HPDE6-E6E7 (cell line): ENCODE measurements around the gene TRPV6.

ENCODE experiments used
- DNase-seq: peaks from one replicate; pipeline ENCODE4 v3.0.0; 2011; ENCODE audit warnings: missing footprints; ENCODE audit errors: extremely low spot score

TRPV6 gene

DNA sequence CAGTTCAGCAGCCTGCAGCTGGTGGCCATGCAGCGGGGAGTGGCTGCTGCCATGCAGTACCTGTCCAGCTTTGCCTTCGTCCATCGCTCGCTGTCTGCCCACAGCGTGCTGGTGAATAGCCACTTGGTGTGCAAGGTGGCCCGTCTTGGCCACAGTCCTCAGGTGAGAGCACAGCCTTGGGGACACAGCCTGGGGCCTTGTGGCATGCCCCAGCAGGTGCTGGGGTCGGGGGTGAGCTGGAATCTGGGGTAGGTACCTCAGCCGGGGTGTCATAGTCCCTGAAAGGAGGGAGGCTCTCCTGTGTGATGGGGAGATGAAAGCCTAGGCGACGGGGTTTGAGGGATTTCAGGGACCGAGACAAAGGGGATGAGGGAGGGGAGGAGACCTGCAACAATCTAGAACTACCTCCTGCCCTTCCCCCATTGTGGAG lies 16.5 kb downstream of the TRPV6 start:
- no peak for DNase-seq

DNA sequence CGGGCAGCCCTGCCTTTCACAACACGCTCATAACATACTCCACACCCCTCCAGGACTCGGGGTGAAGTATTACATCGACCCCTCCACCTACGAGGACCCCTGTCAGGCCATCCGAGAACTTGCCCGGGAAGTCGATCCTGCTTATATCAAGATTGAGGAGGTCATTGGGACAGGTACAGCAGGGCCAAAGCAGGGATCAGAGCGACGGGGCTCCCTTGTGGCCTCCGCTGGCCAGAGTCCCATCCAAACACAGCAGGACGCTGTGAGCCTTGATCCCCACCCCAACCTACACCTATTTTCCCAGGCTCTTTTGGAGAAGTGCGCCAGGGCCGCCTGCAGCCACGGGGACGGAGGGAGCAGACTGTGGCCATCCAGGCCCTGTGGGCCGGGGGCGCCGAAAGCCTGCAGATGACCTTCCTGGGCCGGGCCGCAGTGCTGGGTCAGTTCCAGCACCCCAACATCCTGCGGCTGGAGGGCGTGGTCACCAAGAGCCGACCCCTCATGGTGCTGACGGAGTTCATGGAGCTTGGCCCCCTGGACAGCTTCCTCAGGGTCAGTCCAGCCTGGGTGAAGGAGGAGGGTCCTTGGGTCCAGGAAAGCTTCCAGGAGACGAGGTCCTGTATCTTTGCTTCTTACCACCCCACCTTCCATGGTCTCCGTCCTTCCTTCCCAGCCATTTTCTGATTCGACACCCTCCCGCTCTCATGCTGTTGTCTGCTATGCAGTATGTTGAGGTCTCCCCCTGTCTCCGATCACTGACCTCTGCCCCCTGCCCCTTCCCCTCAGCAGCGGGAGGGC lies 17.2 kb downstream of the TRPV6 start:
- DNase-seq, result no peak

DNA sequence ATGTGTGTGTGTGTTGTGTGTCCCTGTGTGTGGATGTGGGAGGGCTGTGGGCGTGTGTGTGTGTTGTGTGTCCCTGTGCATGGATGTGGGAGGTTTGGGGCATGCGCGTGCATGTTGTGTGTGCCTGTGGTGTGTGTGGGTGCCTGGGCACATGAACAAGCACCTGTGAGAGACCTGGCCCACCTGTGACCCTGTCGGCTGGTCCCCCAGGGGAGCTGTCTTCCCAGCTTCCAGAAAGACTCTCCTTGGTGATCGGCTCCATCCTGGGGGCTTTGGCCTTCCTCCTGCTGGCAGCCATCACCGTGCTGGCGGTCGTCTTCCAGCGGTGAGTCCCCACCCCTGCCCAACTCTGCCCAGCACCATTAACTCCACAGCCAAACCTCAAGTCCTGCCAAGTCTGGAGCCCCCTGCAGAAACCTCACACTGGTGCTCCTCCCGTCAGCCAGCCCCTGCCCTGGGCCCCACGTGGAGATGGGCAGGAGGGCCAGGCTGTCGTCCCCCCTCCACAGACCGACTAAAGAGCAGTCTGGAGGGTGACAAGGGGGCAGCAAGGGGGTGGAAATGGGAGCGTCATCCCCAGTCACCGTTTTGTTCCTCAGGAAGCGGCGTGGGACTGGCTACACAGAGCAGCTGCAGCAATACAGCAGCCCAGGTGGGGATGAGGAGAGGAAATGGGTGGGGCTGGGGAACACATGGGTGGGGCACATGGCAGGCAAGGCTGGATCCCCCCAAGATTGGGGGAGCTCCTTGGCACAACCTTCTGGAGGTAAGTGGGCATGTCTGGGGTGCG lies 18.0 kb downstream of the TRPV6 start:
- DNase-seq, result no peak

DNA sequence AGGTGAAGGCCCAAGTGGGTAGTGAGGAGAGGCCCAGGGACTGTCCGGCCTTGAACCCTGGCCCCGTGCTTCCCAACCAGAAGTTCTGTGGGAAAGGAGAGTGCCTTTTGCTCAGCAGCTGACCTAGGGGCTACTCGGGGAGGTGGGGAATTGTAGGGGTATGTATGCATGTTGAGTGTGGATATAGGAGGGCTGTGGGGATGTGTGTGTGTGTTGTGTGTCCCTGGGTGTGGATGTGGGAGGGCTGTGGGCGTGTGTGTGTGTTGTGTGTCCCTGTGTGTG lies 18.5 kb downstream of the TRPV6 start:
- no peak for DNase-seq

DNA sequence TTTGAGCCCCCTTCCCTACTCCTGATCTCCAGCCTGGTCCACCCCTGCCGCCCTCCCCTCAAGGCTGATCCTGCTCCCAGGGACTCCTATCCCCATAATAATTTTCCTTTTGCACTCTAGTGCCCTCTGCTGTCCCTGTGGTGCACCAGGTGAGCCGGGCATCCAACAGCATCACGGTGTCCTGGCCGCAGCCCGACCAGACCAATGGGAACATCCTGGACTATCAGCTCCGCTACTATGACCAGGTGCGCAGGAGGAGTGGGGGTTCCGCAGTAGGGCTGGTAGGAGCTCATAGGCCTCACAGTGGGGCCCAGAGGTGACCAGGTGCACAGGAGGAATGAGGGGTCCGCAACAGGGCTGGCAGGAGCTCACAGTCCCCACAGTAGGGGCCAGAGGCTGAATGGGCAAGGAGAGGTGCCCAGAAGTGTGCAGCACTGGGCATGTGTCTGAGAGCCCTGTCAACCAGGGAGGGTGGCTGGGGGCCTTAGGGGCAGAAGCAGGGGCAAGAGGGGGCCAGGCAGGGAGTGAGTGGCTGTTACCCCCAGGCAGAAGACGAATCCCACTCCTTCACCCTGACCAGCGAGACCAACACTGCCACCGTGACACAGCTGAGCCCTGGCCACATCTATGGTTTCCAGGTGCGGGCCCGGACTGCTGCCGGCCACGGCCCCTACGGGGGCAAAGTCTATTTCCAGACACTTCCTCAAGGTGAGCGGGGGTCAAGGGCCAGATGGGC lies 19.0 kb downstream of the TRPV6 start:
- DNase-seq, result peak; percentile 27

DNA sequence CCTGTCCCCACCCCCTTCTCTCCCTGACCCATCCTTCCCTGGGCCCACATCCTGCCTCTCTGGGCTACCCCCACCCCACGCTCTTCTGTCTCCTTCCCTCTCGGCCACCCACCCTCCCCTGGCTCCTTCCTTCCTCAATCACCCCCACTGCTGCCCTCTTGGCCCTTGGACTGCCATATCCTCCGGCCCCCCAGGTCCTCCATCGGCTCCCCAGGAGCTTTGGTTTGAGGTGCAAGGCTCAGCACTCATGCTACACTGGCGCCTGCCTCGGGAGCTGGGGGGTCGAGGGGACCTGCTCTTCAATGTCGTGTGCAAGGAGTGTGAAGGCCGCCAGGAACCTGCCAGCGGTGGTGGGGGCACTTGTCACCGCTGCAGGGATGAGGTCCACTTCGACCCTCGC lies 19.8 kb downstream of the TRPV6 start:
- no peak for DNase-seq

DNA sequence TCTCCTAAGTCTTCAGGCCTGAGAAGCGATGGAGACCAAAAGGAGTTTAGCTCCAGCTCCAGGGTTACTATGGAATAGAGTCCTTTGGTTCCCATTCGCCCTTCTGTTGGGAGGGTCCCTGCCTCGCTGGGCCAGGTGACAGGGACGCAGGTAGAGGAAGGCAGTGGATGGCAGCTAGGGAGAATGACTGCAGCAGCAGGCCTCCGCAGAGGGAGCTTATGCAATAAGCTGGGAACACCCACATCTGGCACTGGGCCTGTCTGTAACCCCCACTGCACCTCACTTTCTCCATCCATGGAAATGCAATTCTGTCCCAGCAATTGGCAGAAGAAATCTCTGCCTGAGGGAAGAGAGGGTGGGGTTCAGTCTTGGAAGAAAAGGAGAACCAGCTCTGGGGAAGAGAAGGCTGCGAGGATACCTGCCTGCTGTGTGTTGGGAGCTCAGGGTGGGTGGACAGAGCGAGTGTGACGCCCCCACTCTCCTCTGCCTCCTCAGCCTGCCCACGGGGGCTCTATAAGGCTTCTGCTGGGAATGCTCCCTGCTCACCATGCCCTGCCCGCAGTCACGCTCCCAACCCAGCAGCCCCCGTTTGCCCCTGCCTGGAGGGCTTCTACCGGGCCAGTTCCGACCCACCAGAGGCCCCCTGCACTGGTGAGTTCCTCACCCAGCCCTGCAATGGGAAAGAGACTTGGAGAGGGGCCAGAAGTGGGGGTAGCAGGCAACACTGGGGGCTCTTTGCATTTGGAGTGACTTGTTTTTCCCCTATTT lies 20.4 kb downstream of the TRPV6 start:
- DNase-seq, result no peak

DNA sequence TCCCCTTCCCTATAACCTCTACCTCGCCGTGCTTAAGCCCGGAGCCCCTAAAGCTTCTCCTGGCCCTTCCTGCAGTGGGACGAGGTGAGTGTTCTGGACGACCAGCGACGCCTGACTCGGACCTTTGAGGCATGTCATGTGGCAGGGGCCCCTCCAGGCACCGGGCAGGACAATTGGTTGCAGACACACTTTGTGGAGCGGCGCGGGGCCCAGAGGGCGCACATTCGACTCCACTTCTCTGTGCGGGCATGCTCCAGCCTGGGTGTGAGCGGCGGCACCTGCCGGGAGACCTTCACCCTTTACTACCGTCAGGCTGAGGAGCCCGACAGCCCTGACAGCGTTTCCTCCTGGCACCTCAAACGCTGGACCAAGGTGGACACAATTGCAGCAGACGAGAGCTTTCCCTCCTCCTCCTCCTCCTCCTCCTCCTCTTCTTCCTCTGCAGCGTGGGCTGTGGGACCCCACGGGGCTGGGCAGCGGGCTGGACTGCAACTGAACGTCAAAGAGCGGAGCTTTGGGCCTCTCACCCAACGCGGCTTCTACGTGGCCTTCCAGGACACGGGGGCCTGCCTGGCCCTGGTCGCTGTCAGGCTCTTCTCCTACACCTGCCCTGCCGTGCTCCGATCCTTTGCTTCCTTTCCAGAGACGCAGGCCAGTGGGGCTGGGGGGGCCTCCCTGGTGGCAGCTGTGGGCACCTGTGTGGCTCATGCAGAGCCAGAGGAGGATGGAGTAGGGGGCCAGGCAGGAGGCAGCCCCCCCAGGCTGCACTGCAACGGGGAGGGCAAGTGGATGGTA lies 21.5 kb downstream of the TRPV6 start:
- no peak for DNase-seq

DNA sequence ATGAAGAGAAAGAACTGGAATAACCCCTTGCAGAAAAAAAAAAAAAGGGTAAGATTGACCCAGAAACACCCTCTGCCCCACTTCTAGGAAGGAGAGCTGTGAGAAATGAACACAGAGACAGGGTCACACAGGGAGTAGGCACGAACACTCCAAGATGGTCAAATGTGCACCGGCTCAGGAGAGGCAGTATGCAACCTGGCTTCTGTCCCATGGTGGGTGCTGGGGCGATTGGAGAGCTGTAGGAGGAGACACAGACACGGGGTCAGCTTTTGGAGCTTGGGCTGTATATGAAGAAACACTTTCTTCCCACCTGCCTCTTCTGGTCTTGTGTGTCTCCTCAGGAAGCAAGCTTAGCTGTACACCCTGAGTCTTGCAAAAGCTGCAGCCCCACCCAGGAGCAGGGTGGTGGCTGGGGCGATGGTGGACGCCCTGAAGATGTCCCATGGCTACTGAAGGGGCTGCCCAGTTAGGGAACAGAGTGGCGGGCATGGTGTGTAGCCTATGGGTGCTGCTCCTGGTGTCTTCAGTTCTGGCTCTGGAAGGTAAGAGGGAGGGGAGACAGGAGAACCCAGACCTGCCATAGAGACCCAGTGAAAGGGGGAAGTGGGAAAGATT lies 22.7 kb downstream of the TRPV6 start:
- no peak for DNase-seq

DNA sequence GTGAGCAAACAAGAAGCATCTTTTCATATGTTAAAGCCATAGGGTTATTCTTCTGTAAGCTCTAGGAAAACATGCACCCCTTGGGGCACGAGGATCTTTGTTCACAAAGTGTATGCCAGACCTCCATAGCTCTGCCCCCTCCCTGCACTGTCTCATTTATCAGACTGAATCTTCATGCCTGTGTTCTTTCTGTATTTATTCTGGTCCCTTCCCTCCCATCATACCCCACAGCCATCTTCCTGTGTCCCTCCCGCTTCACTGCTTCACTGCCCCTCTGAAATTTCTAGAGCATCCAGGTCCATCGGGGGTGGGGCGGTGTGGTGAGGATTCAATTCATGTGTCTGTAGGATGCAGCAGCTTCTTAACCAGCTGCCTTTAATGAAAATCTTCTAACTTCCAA lies 23.2 kb downstream of the TRPV6 start:
- DNase-seq, result no peak

DNA sequence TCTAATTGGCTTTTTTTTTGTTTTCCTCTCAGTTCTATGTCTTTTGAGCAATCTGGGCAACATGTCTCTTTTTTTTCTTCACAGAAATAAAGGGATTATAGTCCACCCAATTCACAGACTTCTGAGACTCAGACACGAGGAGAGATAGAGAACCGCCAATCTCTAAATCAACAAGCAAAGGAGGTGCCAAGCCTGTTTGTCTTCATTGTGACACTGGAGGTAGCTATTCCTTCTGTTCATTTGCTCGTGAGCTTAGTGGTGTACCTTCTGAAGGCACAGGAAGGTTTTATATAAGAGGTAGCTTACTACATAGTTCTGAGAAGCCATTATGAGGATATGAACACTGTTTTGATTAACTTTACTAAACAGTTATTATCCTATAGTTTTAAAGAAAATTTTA lies 24.6 kb downstream of the TRPV6 start:
- no peak for DNase-seq

DNA sequence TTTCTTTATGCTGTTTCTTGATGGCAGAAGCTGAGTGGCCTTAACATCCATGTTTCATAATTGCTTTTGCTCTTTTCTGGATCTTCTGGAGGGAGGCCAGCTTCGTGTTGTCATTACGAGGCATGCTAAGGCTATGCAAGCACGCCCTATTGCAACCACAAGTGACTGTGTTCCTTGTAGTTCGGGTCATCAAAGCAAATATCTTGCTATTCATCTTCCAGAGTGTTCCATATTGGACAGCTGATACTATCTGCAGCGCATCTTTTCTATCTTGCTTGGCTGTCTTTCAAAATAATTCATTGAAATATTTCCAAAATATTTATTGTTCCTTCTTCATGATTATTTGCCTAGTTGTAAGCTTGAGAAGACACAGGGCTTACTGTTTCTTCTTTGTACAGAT lies 25.7 kb downstream of the TRPV6 start:
- no peak for DNase-seq

DNA sequence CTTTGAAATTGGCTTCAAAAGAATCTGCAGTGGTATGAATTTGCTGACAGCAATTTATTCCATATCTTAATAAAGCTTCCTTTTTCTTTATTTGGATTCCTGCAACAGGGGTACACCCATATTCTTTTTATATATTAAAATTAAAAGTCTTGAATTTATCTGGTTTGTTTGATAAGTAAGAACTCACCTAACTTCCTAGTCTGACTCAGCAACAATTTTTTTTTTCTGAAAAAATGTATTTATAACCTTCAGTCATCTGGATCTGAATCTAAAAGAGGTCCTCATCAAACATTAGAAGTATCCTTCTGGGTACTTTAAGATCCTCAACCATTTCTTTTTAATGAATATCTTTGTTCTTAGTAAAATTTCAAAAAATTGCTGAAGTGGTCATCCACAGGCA lies 26.1 kb downstream of the TRPV6 start:
- no peak for DNase-seq

DNA sequence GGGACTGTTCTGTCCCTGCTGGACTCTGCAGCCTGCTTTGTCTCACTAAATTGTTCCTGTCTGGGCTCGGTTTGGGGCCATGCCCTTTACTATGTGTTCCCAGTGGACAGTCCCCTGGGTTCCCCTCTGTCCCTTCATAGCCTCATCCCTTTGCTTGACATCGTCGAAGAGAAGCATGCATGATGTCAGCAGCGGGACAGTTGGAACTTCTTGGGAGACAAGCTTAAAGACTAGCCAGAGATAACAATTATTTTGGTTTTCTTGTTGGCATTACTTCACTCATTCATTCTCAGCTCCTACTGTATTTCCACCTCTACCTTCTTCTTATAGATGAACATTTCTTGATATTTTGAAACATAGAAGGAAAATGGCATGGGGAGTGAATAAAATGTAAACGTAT lies 27.9 kb downstream of the TRPV6 start:
- DNase-seq, result no peak

DNA sequence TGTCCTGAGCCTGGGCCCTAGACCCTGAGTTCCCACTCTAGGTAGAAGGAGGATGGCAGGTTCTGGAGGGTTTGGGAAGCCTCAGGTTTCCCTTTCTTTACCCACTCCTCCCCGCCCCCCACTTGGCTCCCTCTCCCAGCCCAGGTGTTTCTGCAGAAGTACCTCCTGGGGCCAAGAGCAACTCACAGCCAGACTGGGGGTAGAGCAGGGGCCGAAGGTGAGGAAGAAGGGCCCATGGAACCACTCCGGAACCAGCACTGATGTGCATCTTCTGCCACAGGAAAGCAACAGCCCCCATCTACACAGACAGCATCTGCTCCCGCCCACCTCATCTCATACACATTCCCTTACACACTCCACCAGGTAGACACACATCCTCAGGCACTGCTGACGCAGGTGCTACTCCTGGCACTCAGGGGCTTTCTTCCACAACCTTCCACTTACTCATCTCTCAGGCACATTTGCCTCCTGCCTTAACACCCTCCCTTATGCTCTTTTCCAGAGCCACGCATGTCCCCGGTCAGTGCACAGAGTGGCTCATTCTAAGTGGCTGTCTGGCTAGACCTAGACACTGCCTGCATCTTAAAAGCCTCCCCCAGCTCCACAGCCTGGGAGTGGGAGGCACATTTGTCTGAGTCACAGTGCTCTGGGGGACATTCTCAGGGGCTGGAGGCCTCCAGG lies 28.8 kb downstream of the TRPV6 start:
- DNase-seq, result no peak

DNA sequence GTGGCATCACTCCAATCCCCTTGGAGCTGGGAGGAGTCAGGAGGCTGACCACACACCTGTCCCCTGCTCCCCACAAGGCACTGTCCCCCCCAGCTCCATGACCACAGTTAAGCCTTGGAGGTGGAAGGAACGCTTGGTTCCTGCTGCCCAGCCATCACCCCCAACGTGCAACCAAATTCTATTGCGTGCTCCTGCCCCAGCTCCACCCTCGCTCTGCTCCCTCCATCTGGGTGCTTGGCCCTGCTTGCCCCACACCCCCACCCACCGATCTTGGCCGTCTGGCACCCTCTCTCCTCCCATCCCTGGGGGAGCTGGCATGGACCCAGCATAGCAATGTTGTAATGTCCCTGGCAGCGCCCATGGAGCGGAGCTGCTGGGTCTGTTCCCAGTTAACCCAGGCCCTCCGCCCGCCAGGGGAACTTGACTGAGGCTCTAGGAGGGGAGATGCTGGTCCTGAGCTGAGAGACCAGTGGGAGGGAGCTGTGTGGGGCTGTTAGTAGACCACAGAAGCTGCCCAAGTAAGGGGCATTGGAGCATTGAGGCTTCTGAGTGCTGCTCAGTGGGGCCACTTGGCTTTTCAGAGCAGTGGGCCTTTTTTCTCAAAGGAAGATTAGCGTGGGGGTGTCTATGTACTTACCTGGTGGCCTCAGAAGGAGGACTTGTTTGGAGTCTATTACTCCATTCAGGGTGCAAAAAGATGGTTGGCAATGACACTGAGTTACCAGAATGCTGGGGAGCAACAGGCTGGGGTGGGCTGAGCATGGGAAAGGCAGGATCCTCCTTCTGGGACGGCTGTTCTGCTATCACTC lies 29.6 kb downstream of the TRPV6 start:
- no peak for DNase-seq

DNA sequence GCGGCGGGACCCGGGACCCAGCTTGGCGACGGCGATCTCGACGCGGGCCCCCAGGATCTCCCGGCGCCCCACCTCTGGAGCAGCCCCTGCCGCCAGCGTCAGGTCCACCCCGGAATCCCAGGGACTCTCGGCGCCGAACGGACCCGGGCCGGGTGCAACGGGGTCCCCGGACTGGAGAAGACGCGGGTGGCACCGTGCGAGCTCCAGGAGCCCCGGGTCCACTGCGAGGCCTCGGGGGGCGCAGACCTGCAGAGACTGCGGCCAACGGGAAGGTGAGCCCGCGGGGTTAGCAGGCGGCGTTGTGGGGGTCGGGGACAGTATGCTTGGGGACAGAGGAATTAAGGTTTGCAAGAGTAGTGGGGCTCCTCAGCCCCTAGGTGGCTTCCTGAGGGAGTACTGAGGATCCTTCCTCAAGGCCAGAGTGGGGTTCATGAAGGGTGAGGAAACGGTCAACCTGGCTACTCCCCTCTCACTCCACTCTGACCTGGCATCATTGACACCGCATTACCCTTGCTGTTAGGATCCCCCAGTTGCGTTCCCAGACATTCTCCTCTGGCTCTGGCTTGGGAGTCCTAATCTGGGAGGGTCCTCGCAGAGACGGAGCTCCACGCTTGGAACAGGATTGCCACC lies 30.3 kb downstream of the TRPV6 start:
- no peak for DNase-seq

DNA sequence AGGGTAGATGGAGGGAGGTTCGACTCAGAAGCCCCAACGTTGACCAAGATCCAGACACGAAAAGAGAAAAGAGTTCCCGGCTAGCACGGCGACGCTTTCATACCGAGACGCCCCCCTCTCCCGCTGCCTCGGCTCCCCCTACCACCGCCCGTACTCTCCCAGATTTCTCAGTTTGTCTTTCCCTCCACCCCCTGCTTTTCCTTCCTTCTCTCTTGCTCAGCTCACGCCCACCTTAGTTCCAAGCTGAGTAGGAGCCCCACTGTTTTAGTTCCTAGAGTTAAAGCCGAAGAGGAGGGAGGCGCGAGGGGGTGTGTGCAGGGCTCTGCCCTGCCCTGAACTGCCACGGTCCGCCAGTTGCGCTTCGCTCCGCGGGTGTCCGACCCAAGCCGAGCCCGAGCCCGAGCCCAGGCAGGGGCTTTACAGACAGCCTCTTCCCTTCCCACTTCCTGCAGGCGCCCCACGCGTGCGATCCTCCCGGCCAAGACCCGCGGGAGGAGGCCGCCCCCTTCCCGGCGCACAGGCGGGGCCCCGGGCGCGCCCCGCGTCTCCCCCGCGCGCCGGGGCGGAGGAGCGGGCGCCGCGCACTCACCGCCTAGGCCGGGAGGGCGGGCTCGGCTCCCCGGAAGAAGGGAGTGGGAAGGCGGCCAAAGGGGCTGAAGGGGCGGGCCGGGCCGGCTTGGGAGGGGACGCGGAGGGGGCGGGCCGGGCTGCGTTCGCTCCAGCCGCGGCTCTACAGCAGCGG lies 31.0 kb downstream of the TRPV6 start, which contains the start of gene EPHB6:
EPHB6 (plus strand) TSS at position 705 of the 742 bp plus-strand sequence. CDS start 8,152 bp downstream, outside the sequence.
- peak; percentile 19 for DNase-seq
